Endothelial cell of umbilical vein (primary cell): ENCODE measurements around the gene BRME1.

Experiments
- EZH2 ChIP-seq: IDR thresholded peaks from 2 replicates; pipeline ENCODE4 v1.6.1; 2012; ENCODE audit warnings: borderline replicate concordance, low read depth, mild to moderate bottlenecking, moderate library complexity, low read length, inconsistent platforms; ENCODE audit not compliant: severe bottlenecking
- FOS ChIP-seq: IDR thresholded peaks from 2 replicates; pipeline ENCODE4 v1.6.1; 2011; ENCODE audit warnings: mild to moderate bottlenecking, low read length, moderate library complexity, borderline replicate concordance; ENCODE audit not compliant: insufficient read depth
- JUN ChIP-seq: IDR thresholded peaks from 2 replicates; pipeline ENCODE4 v1.6.1; 2011; ENCODE audit warnings: borderline replicate concordance, low read depth; ENCODE audit not compliant: insufficient read length, insufficient read depth
- MYC ChIP-seq: IDR thresholded peaks from one replicate; pipeline ENCODE4 v1.6.1; 2011; ENCODE audit warnings: mild to moderate bottlenecking, low read depth, low read length
- POLR2A ChIP-seq: IDR thresholded peaks from 2 replicates; pipeline ENCODE4 v1.6.1; 2012; ENCODE audit warnings: low read depth, mild to moderate bottlenecking, control low read depth, low read length
- POLR2AphosphoS5 ChIP-seq: IDR thresholded peaks from 2 replicates; pipeline ENCODE4 v1.6.1; 2012; ENCODE audit warnings: low read depth, mild to moderate bottlenecking, control low read depth, low read length, moderate library complexity; ENCODE audit not compliant: insufficient read depth
- TF ChIP-seq, protein P1 (sequence below), 2 donors: IDR thresholded peaks; 1 replicate in 1 of 2; 2 replicates in 1 of 2; pipeline ENCODE4 v1.5.1; 2011; ENCODE audit warnings: low read length in 2 of 2, mild to moderate bottlenecking in 2 of 2, moderate library complexity in 2 of 2, control low read depth in 1 of 2, inconsistent platforms in 1 of 2, low read depth in 1 of 2; ENCODE audit not compliant: insufficient read depth in 1 of 2; ENCODE audit errors: extremely low read depth in 1 of 2
- TF ChIP-seq, protein P2 (sequence below): IDR thresholded peaks from 2 replicates; pipeline ENCODE4 v1.6.1; 2011; ENCODE audit not compliant: insufficient read depth, insufficient read length

DNA sequence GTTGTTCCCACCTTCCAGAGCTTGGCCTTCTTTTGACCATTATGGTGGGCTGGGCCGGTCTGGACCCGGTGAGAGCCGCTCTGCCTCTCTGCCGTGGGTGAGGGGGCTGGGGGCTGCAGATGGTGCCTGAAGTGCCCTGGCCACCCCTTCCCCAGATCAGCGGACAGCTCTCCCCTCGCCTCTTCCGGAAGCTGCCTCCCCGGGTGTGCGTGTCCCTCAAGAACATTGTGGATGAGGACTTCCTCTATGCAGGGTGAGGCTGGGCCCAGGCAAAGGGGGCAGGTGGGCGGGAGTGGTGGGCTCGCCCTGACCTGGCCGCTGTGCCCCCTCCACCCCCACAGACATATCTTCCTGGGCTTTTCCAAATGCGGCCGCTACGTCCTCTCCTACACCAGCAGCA lies 48.3 kb upstream of the BRME1 start:
- TF ChIP-seq, protein P1, sequence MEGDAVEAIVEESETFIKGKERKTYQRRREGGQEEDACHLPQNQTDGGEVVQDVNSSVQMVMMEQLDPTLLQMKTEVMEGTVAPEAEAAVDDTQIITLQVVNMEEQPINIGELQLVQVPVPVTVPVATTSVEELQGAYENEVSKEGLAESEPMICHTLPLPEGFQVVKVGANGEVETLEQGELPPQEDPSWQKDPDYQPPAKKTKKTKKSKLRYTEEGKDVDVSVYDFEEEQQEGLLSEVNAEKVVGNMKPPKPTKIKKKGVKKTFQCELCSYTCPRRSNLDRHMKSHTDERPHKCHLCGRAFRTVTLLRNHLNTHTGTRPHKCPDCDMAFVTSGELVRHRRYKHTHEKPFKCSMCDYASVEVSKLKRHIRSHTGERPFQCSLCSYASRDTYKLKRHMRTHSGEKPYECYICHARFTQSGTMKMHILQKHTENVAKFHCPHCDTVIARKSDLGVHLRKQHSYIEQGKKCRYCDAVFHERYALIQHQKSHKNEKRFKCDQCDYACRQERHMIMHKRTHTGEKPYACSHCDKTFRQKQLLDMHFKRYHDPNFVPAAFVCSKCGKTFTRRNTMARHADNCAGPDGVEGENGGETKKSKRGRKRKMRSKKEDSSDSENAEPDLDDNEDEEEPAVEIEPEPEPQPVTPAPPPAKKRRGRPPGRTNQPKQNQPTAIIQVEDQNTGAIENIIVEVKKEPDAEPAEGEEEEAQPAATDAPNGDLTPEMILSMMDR (IDR thresholded peaks at IDR 0.05; ENCODE audit: extremely low read depth in 1 of 2, insufficient read depth in 1 of 2, low read depth in 1 of 2, low read length in 2 of 2), result no peak
- no peak for TF ChIP-seq JUN
- TF ChIP-seq POLR2A, result no peak
- TF ChIP-seq FOS, result no peak
- no peak for TF ChIP-seq MYC
- TF ChIP-seq, protein P2, sequence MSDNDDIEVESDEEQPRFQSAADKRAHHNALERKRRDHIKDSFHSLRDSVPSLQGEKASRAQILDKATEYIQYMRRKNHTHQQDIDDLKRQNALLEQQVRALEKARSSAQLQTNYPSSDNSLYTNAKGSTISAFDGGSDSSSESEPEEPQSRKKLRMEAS, result no peak
- TF ChIP-seq EZH2, result no peak
- TF ChIP-seq POLR2AphosphoS5, result no peak
